Fibroblast of lung (primary cell): ENCODE measurements around the gene SPIN1. TPM values are rescaled to one million over a fixed set of nuclear protein-coding genes. Genes with fewer than 3 reads are reported as not detected.

Experiments
- DNase-seq, 2 donors: peaks; one replicate each; pipeline versions ENCODE4 v3.0.0 to v3.0.0-alpha.2; 2010; ENCODE audit warnings: low read depth in 2 of 2
- H2AFZ ChIP-seq: 2 replicates; pipeline ENCODE4 v1.5.1; 2012; ENCODE audit warnings: low read length, control low read depth, inconsistent platforms
- H3K27ac ChIP-seq: 2 replicates; pipeline ENCODE4 v1.5.1; 2011; ENCODE audit warnings: low read length, control low read depth; ENCODE audit not compliant: insufficient read depth
- H3K27me3 ChIP-seq: 2 replicates; pipeline ENCODE4 v1.5.1; 2011; ENCODE audit warnings: mild to moderate bottlenecking, low read length; ENCODE audit not compliant: control insufficient read depth, insufficient read depth
- H3K36me3 ChIP-seq: 2 replicates; pipeline ENCODE4 v1.5.1; 2011; ENCODE audit warnings: low read length; ENCODE audit not compliant: control insufficient read depth, insufficient read depth
- H3K4me1 ChIP-seq: 2 replicates; pipeline ENCODE4 v1.5.1; 2011; ENCODE audit warnings: low read length; ENCODE audit not compliant: control insufficient read depth, insufficient read depth; ENCODE audit errors: extremely low read depth
- H3K4me2 ChIP-seq: 2 replicates; pipeline ENCODE4 v1.5.1; 2011; ENCODE audit warnings: low read length, control low read depth; ENCODE audit not compliant: insufficient read depth; ENCODE audit errors: extremely low read depth
- H3K4me3 ChIP-seq, 4 experiments: fragments of 200-600 bp in 1 of 4; sonication (generic) in 1 of 4; replicated peaks in 1 of 4; 2 replicates each; pipeline ENCODE4 v1.5.1; 2011 to 2016; ENCODE audit warnings: low read length in 4 of 4, low read depth in 3 of 4, mild to moderate bottlenecking in 3 of 4, control low read depth in 2 of 4, inconsistent platforms in 1 of 4, mixed read lengths in 1 of 4; ENCODE audit not compliant: insufficient read depth in 1 of 4; ENCODE audit errors: control extremely low read depth in 1 of 4
- H3K79me2 ChIP-seq: 2 replicates; pipeline ENCODE4 v1.5.1; 2012; ENCODE audit warnings: mild to moderate bottlenecking, low read length, inconsistent platforms; ENCODE audit not compliant: control insufficient read depth, insufficient read depth
- H3K9ac ChIP-seq: 2 replicates; pipeline ENCODE4 v1.5.1; 2011; ENCODE audit warnings: mild to moderate bottlenecking, low read length, control low read depth; ENCODE audit not compliant: insufficient read depth
- H3K9me3 ChIP-seq: 2 replicates; pipeline ENCODE4 v1.5.1; 2012; ENCODE audit warnings: low read depth, low read length; ENCODE audit not compliant: control insufficient read depth, insufficient read depth
- H4K20me1 ChIP-seq: 2 replicates; pipeline ENCODE4 v1.5.1; 2011; ENCODE audit warnings: low read length; ENCODE audit not compliant: control insufficient read depth, insufficient read depth; ENCODE audit errors: extremely low read depth
- CTCF ChIP-seq, 2 donors: IDR thresholded peaks in 1 of 2; conservative IDR thresholded peaks in 1 of 2; 1 replicate in 1 of 2; 2 replicates in 1 of 2; pipeline ENCODE4 v1.5.1; 2011 to 2012; ENCODE audit warnings: low read length in 2 of 2, control low read depth in 1 of 2, inconsistent platforms in 1 of 2, low read depth in 1 of 2, mild to moderate bottlenecking in 1 of 2
- EZH2 ChIP-seq: IDR thresholded peaks from 2 replicates; pipeline ENCODE4 v1.5.1; 2012; ENCODE audit warnings: low read length, control low read depth, mild to moderate bottlenecking; ENCODE audit errors: missing control alignments
- polyA plus RNA-seq, 2 donors: library from polyadenylated mRNA; depleted of rRNA in 1 of 2; stranded (reverse) in 1 of 2; unstranded in 1 of 2; fragments of >200 nt; gene quantifications; 2 replicates each; pipeline ENCODE4 v1.2.1, GENCODE V29; 2011 to 2012; ENCODE audit warnings: missing spikeins in 1 of 2
- total RNA-seq: library from RNA; depleted of rRNA; stranded (reverse); fragments of >200 nt; gene quantifications from 2 replicates; pipeline ENCODE4 v1.2.1, GENCODE V29; 2014

The SPIN1 gene
- total and polyA plus RNA-seq, 2 donors (not counting 1 experiment from before 2014, with no cell fraction given) = 96.9 to 121 TPM

GRCh38 chr9:88437210-88438146 lies 49.2 kb downstream of the SPIN1 start:
- Histone ChIP-seq H3K79me2 (peaks cover 62% of the 10 kb centered on the region), H3K9ac (no peak overlapping the region), H3K9me3 (no peaks in the 10 kb centered on the region), H4K20me1 (peaks cover 2% of the 10 kb centered on the region), H3K4me3 (no peak overlapping the region), H3K4me2 (no peak overlapping the region), H3K36me3 (peaks cover 3% of the 10 kb centered on the region), H2AFZ (no peak overlapping the region), H3K27me3 (no peaks in the 10 kb centered on the region), H3K4me1 (no peaks in the 10 kb centered on the region), H3K27ac (no peak overlapping the region)
- no peak for TF ChIP-seq EZH2
- no peak for DNase-seq

- H3K27ac ChIP-seq = no peak overlapping the region
- no peak overlapping the region for H2AFZ ChIP-seq
- H3K79me2 ChIP-seq = peaks cover 64% of the 10 kb centered on the region
- peaks cover 2% of the 10 kb centered on the region for H4K20me1 ChIP-seq
- no peaks in the 10 kb centered on the region for H3K9me3 ChIP-seq
- no peak overlapping the region for H3K9ac ChIP-seq
- no peak overlapping the region for H3K4me3 ChIP-seq
- H3K36me3 ChIP-seq = peaks cover 3% of the 10 kb centered on the region
- no peaks in the 10 kb centered on the region for H3K27me3 ChIP-seq
- H3K4me2 ChIP-seq = no peak overlapping the region
- no peak for DNase-seq
- no peak for TF ChIP-seq EZH2
- TF ChIP-seq CTCF (conservative IDR thresholded peaks at IDR 0.05 in 1 of 2, IDR thresholded peaks at IDR 0.05 in 1 of 2; ENCODE audit: low read depth in 1 of 2, low read length in 2 of 2) = no peak
- H3K4me1 ChIP-seq = no peaks in the 10 kb centered on the region
Observed at GRCh38 chr9:88438811-88439210, 50.6 kb downstream of the SPIN1 start.

GRCh38 chr9:88441301-88442007 lies 53.2 kb downstream of the SPIN1 start:
- Histone ChIP-seq H2AFZ (no peak overlapping the region), H3K9ac (no peak overlapping the region), H4K20me1 (peaks cover 2% of the 10 kb centered on the region), H3K4me3 (no peak overlapping the region), H3K4me1 (no peaks in the 10 kb centered on the region), H3K79me2 (peaks cover 67% of the 10 kb centered on the region), H3K9me3 (no peaks in the 10 kb centered on the region), H3K4me2 (no peak overlapping the region), H3K27ac (no peak overlapping the region), H3K36me3 (peaks cover 3% of the 10 kb centered on the region), H3K27me3 (no peaks in the 10 kb centered on the region)
- no peak for DNase-seq
- no peak for TF ChIP-seq CTCF (conservative IDR thresholded peaks at IDR 0.05 in 1 of 2, IDR thresholded peaks at IDR 0.05 in 1 of 2; ENCODE audit: low read depth in 1 of 2, low read length in 2 of 2)
- TF ChIP-seq EZH2 = no peak
